Stomach (tissue), 4 donors: Measurements from ENCODE around the gene ITPKB.

Source experiments
- CTCF ChIP-seq, 7 experiments: fragments of 450-650 bp in 4 of 7; fragments of 200-600 bp in 3 of 7; sonication (generic) in 3 of 7; IDR thresholded peaks; one replicate each; pipeline ENCODE4 v1.5.1; 2016 to 2019; ENCODE audit warnings: antibody characterized with exemption in 7 of 7, control low read depth in 2 of 7, mild to moderate bottlenecking in 1 of 7
- POLR2A ChIP-seq, 4 donors: fragments of 450-650 bp; IDR thresholded peaks; one replicate each; pipeline ENCODE4 v1.6.1; 2016; ENCODE audit warnings: antibody characterized with exemption in 4 of 4, control low read depth in 2 of 4, mild to moderate bottlenecking in 1 of 4, moderate library complexity in 1 of 4
- POLR2AphosphoS5 ChIP-seq, 3 donors: sonication (generic); formaldehyde crosslinking; IDR thresholded peaks; one replicate each; pipeline ENCODE4 v1.6.1; 2016; ENCODE audit warnings: antibody characterized with exemption in 3 of 3

GRCh38 chr1:226630592-226630991 lies 108.5 kb downstream of the ITPKB start:
- TF ChIP-seq POLR2A (IDR thresholded peaks at IDR 0.05) = no peak
- no peak for TF ChIP-seq CTCF (IDR thresholded peaks at IDR 0.05)
- TF ChIP-seq POLR2AphosphoS5 (IDR thresholded peaks at IDR 0.05) = no peak
